BLaER1 (cell line): ENCODE data around the gene HOXB4.

Experiments used
- H3K27ac ChIP-seq: shearing (Covaris generic); formaldehyde crosslinking; 2 replicates; pipeline ENCODE4 v1.8.1; 2022
- H3K27me3 ChIP-seq: shearing (Covaris generic); formaldehyde crosslinking; 2 replicates; pipeline ENCODE4 v1.8.1; 2022
- H3K36me3 ChIP-seq: shearing (Covaris generic); formaldehyde crosslinking; 2 replicates; pipeline ENCODE4 v1.8.1; 2022
- H3K4me1 ChIP-seq: shearing (Covaris generic); formaldehyde crosslinking; 2 replicates; pipeline ENCODE4 v1.8.1; 2022
- H3K4me2 ChIP-seq: shearing (Covaris generic); formaldehyde crosslinking; 2 replicates; pipeline ENCODE4 v1.8.1; 2022
- H3K4me3 ChIP-seq: shearing (Covaris generic); formaldehyde crosslinking; 2 replicates; pipeline ENCODE4 v1.8.1; 2022
- H3K9ac ChIP-seq: shearing (Covaris generic); formaldehyde crosslinking; 2 replicates; pipeline ENCODE4 v1.8.1; 2022
- H3K9me3 ChIP-seq: shearing (Covaris generic); formaldehyde crosslinking; 2 replicates; pipeline ENCODE4 v1.8.1; 2022
- H4K20me1 ChIP-seq: shearing (Covaris generic); formaldehyde crosslinking; 2 replicates; pipeline ENCODE4 v1.8.1; 2022
- Cebpa-rat ChIP-seq: shearing (Covaris generic); IDR thresholded peaks from 2 replicates; pipeline ENCODE4 v1.8.1; 2022

HOXB4 gene

DNA sequence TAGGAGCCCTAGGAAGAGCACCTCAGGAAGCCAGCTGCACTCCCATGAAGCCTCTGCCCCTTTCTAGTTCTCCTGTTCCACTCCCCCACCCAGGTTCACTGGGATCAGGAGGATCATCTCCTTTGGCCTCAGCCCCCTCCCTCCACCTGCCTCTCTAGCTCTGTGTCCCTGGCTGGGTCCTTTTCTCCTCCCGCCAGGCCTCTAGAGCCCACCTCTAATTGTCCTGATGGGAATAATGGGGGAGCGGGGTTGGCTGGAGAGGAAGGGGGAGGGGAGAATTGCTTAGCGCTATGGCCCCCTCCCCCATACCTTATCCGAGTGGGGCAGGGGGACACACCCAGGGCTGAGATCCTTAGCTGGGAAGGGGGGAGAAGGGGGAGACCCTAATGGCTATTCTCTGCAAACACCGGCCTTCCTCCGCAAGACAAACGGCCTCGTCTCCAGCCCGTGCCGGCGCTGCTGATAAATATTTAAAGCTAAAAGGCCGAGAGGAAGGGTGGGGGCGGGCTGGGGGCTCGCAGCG, 31.7 kb upstream of the HOXB4 start:
- Histone ChIP-seq H3K4me3 (no peak overlapping the region), H3K9me3 (peaks cover 8% of the 10 kb centered on the region; the same call in 1 of the 2 replicates), H3K4me2 (no peak overlapping the region), H3K27me3 (peaks cover 100% of the 10 kb centered on the region), H3K4me1 (no peaks in the 10 kb centered on the region), H4K20me1 (peaks cover 97% of the 10 kb centered on the region), H3K36me3 (no peaks in the 10 kb centered on the region), H3K27ac (no peak overlapping the region), H3K9ac (no peak overlapping the region)
- no peak for TF ChIP-seq Cebpa-rat

DNA sequence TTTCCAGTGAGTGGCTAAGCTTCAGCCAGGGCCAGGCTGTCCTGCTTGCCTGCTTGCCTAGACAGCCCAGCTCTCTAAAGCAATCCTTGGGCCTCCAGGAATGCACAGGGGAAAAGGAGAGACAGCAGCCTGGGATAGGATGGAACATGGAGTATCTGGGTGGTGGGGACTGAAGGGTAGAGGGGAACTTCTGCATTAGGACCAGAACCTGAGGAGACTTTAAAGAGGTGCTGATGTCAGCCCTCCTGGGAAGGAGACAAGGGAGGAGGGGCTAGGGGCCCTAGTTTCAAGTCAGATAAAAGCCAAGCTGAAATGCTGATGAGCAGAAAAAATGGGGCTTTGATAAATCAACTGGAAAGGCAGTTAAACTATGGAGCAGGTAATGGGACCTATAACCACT, 30.9 kb upstream of the HOXB4 start:
- no peak overlapping the region for H3K9ac ChIP-seq
- TF ChIP-seq Cebpa-rat: no peak
- no peak overlapping the region for H3K4me2 ChIP-seq
- H3K27me3 ChIP-seq: peaks cover 100% of the 10 kb centered on the region
- no peaks in the 10 kb centered on the region for H3K4me1 ChIP-seq
- H3K4me3 ChIP-seq: no peak overlapping the region
- H3K9me3 ChIP-seq: peaks cover 8% of the 10 kb centered on the region; the same call in 1 of the 2 replicates
- H4K20me1 ChIP-seq: peaks cover 98% of the 10 kb centered on the region
- H3K27ac ChIP-seq: no peak overlapping the region
- no peaks in the 10 kb centered on the region for H3K36me3 ChIP-seq

DNA sequence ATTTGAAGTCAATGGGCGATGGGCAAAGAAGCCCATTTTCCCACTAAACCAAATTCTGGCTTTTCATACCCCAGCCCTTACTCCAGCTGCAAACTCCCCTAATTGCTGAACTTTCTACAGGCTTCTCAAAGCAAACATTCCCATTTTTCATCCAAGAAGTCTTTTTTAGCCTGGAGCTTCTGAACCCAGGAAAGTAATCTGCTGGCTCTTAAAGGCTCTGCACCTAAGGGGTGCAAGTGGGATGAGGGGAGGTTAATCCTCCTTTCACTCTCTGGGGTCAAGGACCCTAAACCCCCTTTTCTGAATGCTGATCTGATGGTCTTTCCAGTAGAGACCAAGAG, 30.3 kb upstream of the HOXB4 start:
- Histone ChIP-seq H3K4me3 (no peak overlapping the region), H4K20me1 (peaks cover 98% of the 10 kb centered on the region), H3K27me3 (peaks cover 100% of the 10 kb centered on the region), H3K36me3 (no peaks in the 10 kb centered on the region), H3K9ac (no peak overlapping the region), H3K4me2 (no peak overlapping the region), H3K27ac (no peak overlapping the region), H3K9me3 (peaks cover 8% of the 10 kb centered on the region; the same call in 1 of the 2 replicates), H3K4me1 (no peaks in the 10 kb centered on the region)
- TF ChIP-seq Cebpa-rat: no peak

DNA sequence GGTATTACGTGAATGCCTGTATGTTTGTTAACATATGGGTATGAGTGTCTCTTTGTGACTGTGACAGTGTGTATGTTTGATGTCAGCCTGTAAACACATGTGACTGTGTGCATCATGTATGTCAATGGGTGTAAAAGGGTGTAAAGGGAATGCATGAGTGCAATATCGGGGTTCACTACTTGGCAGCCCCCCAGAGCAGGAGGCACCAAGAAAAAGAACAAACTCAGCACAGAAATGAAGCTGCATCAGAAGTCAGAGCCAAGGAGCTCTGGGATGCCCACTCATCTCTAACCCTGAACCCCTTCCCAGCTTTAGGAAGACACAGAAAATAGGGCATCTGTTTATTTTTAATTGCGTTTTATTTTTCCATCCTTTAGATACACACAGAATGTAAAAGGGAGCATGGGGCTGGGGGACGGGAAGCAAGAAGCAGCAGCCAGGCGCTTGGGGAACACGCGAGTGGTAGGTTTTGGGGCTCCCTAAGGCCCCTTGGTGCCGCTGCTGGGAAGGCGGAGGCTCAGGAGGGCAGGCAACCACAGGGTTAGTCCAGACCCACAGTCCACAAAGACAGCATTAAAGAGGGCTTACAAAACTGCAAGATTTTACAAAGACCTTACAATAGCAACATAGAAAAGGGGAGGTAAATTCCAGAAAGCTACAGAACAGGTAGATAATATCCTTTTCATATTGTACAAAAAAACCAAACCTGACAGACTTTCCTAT, 28.9 kb upstream of the HOXB4 start:
- no peak overlapping the region for H3K4me3 ChIP-seq
- peaks cover 8% of the 10 kb centered on the region; the same call in 1 of the 2 replicates for H3K9me3 ChIP-seq
- peaks cover 99% of the 10 kb centered on the region for H4K20me1 ChIP-seq
- no peaks in the 10 kb centered on the region for H3K36me3 ChIP-seq
- H3K9ac ChIP-seq: no peak overlapping the region
- H3K27me3 ChIP-seq: peaks cover 100% of the 10 kb centered on the region
- no peak overlapping the region for H3K27ac ChIP-seq
- H3K4me1 ChIP-seq: no peaks in the 10 kb centered on the region
- H3K4me2 ChIP-seq: no peak overlapping the region
- no peak for TF ChIP-seq Cebpa-rat

DNA sequence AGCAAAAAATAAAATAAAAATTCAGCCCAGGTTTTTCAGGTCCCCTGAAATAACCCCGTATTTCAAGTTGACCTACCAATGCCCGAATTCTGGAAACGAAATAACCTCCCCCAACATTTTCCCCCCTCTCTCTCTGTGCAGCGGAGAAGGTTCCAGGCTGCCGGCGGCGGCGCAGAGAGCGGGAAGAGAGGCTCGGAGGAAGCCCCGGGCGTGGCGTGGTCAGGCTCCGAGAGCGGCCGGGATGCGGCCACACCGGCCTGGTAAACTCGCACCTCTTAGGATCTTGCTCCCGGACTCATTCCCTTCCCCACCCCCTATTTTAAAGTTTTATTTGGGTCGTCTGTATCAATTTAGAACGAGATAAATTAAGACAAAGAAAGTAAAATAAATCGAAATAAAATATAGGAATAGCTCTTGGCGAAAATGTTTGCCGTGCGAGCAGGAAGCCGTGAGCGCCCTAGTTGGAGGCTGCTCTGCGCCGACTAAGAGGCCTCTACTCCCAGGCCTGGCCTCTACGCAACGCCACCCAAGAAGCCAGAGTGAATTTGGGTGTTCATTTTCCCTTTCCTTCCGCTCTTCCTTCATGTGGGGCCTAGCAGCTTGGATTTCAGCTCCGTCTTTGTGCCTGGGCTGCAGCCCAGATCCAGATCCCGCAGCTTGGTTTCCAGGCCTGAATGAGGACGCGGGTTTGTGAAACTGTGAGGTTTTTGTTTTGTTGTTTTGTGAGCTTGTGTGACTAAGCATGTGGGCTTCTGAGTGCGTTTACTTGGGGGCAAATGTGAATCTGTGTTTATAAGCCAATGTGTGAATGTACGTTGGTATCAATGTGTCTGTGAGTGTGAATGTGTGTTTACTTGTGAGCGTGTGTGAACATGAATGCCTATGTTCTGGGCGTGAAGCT, 28.1 kb upstream of the HOXB4 start:
- H3K4me2 ChIP-seq: no peak overlapping the region

DNA sequence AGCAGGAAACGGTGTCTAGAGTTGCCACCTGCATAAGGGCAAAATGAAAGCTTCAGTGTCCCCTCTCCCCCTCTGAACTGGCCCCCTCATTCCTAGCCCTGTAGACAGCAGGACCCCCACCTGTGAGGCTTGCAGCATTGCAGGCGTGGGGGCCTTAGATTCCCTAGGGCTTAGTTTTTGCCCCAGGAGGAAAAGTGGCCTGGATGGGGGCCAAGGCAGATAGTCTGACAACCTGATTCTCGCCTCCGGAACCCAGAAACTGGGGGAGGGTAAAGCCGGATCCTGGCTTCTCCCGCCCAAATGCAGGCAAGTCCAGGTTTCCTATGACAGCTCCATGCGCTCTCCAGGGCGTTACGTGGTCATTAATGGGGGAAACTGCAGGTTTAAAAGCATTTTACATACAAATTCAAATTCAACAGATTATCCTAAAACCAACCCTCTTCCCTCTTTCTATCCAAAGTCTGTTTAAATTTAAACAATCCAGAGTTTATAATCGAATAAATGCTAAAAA, 27.3 kb upstream of the HOXB4 start:
- H3K27ac ChIP-seq: no peak overlapping the region
- TF ChIP-seq Cebpa-rat: no peak
- H3K27me3 ChIP-seq: peaks cover 100% of the 10 kb centered on the region
- H3K4me3 ChIP-seq: no peak overlapping the region
- peaks cover 99% of the 10 kb centered on the region for H4K20me1 ChIP-seq
- H3K4me2 ChIP-seq: no peak overlapping the region
- H3K4me1 ChIP-seq: no peaks in the 10 kb centered on the region
- H3K36me3 ChIP-seq: no peaks in the 10 kb centered on the region
- H3K9ac ChIP-seq: no peak overlapping the region
- peaks cover 4% of the 10 kb centered on the region; the same call in 1 of the 2 replicates for H3K9me3 ChIP-seq

More for the DNA sequence above, 28.1 kb upstream of the HOXB4 start:
- no peaks in the 10 kb centered on the region for H3K4me1 ChIP-seq
- H3K27me3 ChIP-seq: peaks cover 100% of the 10 kb centered on the region
- H3K9me3 ChIP-seq: peaks cover 8% of the 10 kb centered on the region; the same call in 1 of the 2 replicates
- H3K9ac ChIP-seq: no peak overlapping the region
- H3K36me3 ChIP-seq: no peaks in the 10 kb centered on the region
- H3K27ac ChIP-seq: no peak overlapping the region
- no peak overlapping the region for H3K4me3 ChIP-seq
- no peak for TF ChIP-seq Cebpa-rat
- peaks cover 99% of the 10 kb centered on the region for H4K20me1 ChIP-seq

DNA sequence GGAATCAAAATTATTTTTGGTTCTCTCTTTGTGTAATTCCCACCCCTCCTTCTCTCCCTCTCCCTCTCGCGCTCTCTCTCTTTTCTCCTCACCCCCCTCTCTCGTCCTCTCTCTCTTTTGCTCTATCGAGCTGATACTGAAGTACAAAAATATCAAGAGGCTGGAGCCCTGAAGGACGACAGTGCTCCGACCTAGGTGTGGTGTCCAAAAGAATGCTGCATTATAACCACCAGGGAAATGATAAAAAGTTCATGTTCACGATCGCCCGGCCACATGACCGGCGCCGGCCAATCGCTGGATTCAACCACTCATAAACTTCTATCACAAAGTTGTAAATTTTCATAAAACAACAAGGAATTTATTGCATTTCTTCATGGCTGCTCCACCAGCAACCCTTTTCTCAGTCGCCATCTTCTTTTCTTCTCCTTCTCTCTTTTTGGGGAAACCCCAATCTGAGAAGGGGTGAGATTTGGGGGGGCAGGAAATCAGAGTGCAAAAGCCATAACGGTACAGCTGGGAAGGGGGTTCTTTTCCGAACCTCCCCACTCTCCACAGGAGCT, 26.7 kb upstream of the HOXB4 start, which contains the start of gene HOXB6:
TSS of gene HOXB6 (minus strand) at position 217 of the 560 bp plus-strand sequence. CDS start 6,836 bp downstream, outside the sequence.
- H3K27me3 ChIP-seq: peaks cover 100% of the 10 kb centered on the region
- H4K20me1 ChIP-seq: peaks cover 99% of the 10 kb centered on the region
- no peak for TF ChIP-seq Cebpa-rat
- H3K4me2 ChIP-seq: no peak within 1 kb of the TSS
- H3K36me3 ChIP-seq: no peaks in the 10 kb centered on the region
- no peaks in the 10 kb centered on the region for H3K4me1 ChIP-seq
- no peaks in the 10 kb centered on the region for H3K9me3 ChIP-seq
- no peak within 1 kb of the TSS for H3K27ac ChIP-seq
- H3K4me3 ChIP-seq: no peak within 1 kb of the TSS
- H3K9ac ChIP-seq: no peak within 1 kb of the TSS

DNA sequence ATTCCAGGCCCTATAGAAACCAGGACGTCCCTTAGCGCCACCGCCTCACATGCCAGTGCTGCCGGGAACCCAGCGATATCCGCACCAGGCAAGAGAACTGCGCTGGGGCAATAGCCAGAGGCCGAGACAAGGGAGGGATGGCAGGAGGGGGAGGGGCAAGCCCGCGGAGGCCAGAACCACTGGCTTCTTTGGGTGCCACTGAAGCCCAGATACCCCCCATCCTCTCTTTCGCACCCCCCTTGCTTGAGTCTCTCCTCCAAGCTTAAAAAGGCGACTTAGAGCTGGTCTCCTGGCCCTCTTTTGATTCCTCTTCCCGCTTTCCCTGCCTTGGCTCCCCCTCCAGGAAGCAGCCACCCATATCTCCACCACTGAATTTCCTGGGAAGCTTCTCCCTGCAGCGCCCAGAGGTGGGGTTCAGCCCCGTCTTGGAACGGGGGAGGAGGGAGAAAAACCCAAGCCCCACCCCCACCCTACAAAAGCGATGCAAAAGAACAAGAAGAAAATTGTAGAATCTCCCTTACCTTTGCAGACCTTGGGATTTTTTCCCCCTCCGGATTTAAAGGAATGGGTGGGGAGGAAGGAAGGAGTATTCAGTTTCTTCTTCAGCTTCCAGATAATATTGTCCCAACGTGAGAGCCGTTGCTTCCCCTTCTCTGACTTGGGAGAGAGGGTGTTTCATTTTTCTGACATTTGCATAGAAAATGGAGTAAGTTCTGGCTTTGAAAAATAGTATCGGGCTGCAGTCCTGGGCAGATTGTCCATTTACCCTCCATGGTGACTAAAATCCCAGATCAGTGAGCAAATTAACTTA, 26.0 kb upstream of the HOXB4 start:
- Histone ChIP-seq H3K27me3 (peaks cover 100% of the 10 kb centered on the region), H4K20me1 (peaks cover 99% of the 10 kb centered on the region), H3K36me3 (no peaks in the 10 kb centered on the region), H3K4me3 (no peak overlapping the region), H3K4me1 (no peaks in the 10 kb centered on the region), H3K4me2 (no peak overlapping the region), H3K27ac (no peak overlapping the region), H3K9ac (no peak overlapping the region), H3K9me3 (no peaks in the 10 kb centered on the region)
- TF ChIP-seq Cebpa-rat: no peak
